ENCODE results near the gene CNOT2.

GRCh38 chr12:70221626-70222025 is 21.6 kb upstream of the CNOT2 start:
- TF ChIP-seq POLR2A (IDR thresholded peaks at IDR 0.05; ENCODE audit: low read length) (no peak), GATA1 (IDR thresholded peaks at IDR 0.05; ENCODE audit: low read depth, low read length) (no peak)

Data from erythroblast (primary cell).